HFFc6 (cell line): ENCODE data around the gene NES. TPM values are rescaled to one million over a fixed set of nuclear protein-coding genes. Genes with fewer than 3 reads are reported as not detected.

Experiments used
- DNase-seq: peaks from one replicate; pipeline ENCODE4 v3.0.0-alpha.2; 2018
- H3K27ac Mint-ChIP-seq: 2 replicates; pipeline ENCODE4 v1.8.0; 2020; ENCODE audit warnings: mild to moderate bottlenecking, mixed read lengths
- H3K27me3 Mint-ChIP-seq: 2 replicates; pipeline ENCODE4 v1.8.0; 2021; ENCODE audit warnings: mild to moderate bottlenecking, moderate library complexity, mixed read lengths; ENCODE audit not compliant: insufficient read depth
- H3K36me3 Mint-ChIP-seq: 2 replicates; pipeline ENCODE4 v1.8.0; 2021; ENCODE audit warnings: low read depth, mixed read lengths
- H3K4me1 Mint-ChIP-seq: 2 replicates; pipeline ENCODE4 v1.8.0; 2020; ENCODE audit warnings: low read depth, mixed read lengths
- H3K4me3 Mint-ChIP-seq: 2 replicates; pipeline ENCODE4 v1.8.0; 2020; ENCODE audit warnings: mild to moderate bottlenecking, moderate library complexity, mixed read lengths
- H3K9me3 Mint-ChIP-seq: 2 replicates; pipeline ENCODE4 v1.8.0; 2020; ENCODE audit warnings: mild to moderate bottlenecking, mixed read lengths
- CTCF ChIP-seq: fragments of 200-600 bp; sonication (generic); IDR thresholded peaks from 2 replicates; pipeline ENCODE4 v1.5.0; 2021; ENCODE audit warnings: antibody characterized with exemption, mild to moderate bottlenecking
- total RNA-seq, 6 experiments: library from RNA; stranded (reverse); fragmentation: NEBNext Ultra II Directional; extraction: Animal tissue kit (Norgen Biotek cat#: 25700); gene quantifications; 2 replicates in 1 of 6; 3 replicates in 5 of 6; pipeline ENCODE4 v1.2.3, GENCODE V29; 2021

NES gene
- total RNA-seq, 6 experiments from 2014 or later: 106 to 126 (median 116) TPM

- no peak for DNase-seq
- Mint-ChIP-seq H3K4me3 (no peak overlapping the region), H3K27ac (no peak overlapping the region), H3K27me3 (peaks cover 53% of the 10 kb centered on the region), H3K36me3 (no peaks in the 10 kb centered on the region), H3K9me3 (no peaks in the 10 kb centered on the region), H3K4me1 (peaks cover 6% of the 10 kb centered on the region)
- TF ChIP-seq CTCF: no peak
Observed at GRCh38 chr1:156622581-156623297, 54.5 kb downstream of the NES start.

GRCh38 chr1:156619582-156619955 lies 57.6 kb downstream of the NES start:
- no peaks in the 10 kb centered on the region for H3K36me3 Mint-ChIP-seq
- peaks cover 49% of the 10 kb centered on the region for H3K27me3 Mint-ChIP-seq
- no peak for TF ChIP-seq CTCF
- DNase-seq: no peak
- H3K27ac Mint-ChIP-seq: no peak overlapping the region
- H3K4me1 Mint-ChIP-seq: peaks cover 10% of the 10 kb centered on the region
- no peak overlapping the region for H3K4me3 Mint-ChIP-seq
- no peaks in the 10 kb centered on the region for H3K9me3 Mint-ChIP-seq

GRCh38 chr1:156618853-156619581 lies 58.2 kb downstream of the NES start, which contains the start of gene HAPLN2:
Gene HAPLN2 (plus strand): TSS chr1:156619415. CDS start chr1:156623491, 4,076 bp downstream.
- DNase-seq: no peak
- H3K27ac Mint-ChIP-seq: no peak within 1 kb of the TSS
- peak; percentile 56 for TF ChIP-seq CTCF
- H3K27me3 Mint-ChIP-seq: peaks cover 49% of the 10 kb centered on the region
- peaks cover 10% of the 10 kb centered on the region for H3K4me1 Mint-ChIP-seq
- H3K9me3 Mint-ChIP-seq: no peaks in the 10 kb centered on the region
- no peaks in the 10 kb centered on the region for H3K36me3 Mint-ChIP-seq
- no peak within 1 kb of the TSS for H3K4me3 Mint-ChIP-seq

Other genes with a start within 250 kb of the NES start
- gene MEF2D, start 176.6 kb downstream of the NES start, total RNA-seq: 10 to 100 TPM; 50.0 to 60.1 (median 56.8) TPM
- 10 to 100 TPM; 13.9 to 33.3 (median 29.0) TPM for gene IQGAP3, start 104.8 kb downstream of the NES start, total RNA-seq
- gene TTC24, start 97.7 kb downstream of the NES start, total RNA-seq: not detected
- 10 to 100 TPM; 73.9 to 83.9 (median 76.7) TPM for gene NAXE, start 85.6 kb downstream of the NES start, total RNA-seq
- gene GPATCH4, start 75.9 kb downstream of the NES start, total RNA-seq: 10 to 100 TPM; 25.0 to 35.8 (median 32.7) TPM
- gene HAPLN2, start 58.0 kb downstream of the NES start, total RNA-seq: not detected
- gene BCAN, start 35.3 kb downstream of the NES start, total RNA-seq: not detected
- gene CRABP2, start 28.2 kb upstream of the NES start, total RNA-seq: 10 to 100 TPM; 55.9 to 70.4 (median 59.2) TPM
- 10 to 100 TPM; 11.2 to 16.0 (median 13.9) TPM for gene METTL25B, start 51.1 kb upstream of the NES start, total RNA-seq
- 10 to 100 TPM; 16.2 to 26.9 (median 20.6) TPM for gene ISG20L2, start 51.4 kb upstream of the NES start, total RNA-seq
- 10 to 100 TPM; 82.5 to 93.7 (median 86.8) TPM for gene MRPL24, start 63.7 kb upstream of the NES start, total RNA-seq
- gene HDGF, start 74.3 kb upstream of the NES start, total RNA-seq: 100 to 1,000 TPM; 229 to 324 (median 315) TPM
- 10 to 100 TPM; 67.0 to 79.3 (median 71.5) TPM for gene PRCC, start 90.1 kb upstream of the NES start, total RNA-seq
- gene SH2D2A, start 139.4 kb upstream of the NES start, total RNA-seq: under 1 TPM in 2 of 6 experiments, not detected in 4; 0.09 to 0.17 TPM
- not detected for gene INSRR, start 181.7 kb upstream of the NES start, total RNA-seq
- under 1 TPM in 1 of 6 experiments, not detected in 5; 0.10 TPM for gene NTRK1, start 183.5 kb upstream of the NES start, total RNA-seq
- 10 to 100 TPM in 4 of 6 experiments, 1 to 10 TPM in 2; 3.2 to 23.6 (median 20.2) TPM for gene PEAR1, start 216.3 kb upstream of the NES start, total RNA-seq
- gene LRRC71, start 243.2 kb upstream of the NES start, total RNA-seq: under 1 TPM in 4 of 6 experiments, not detected in 2; 0.13 to 0.46 (median 0.41) TPM